SK-N-SH treated with all-trans-retinoic acid at 6 μM for 48 hours (cell line): ENCODE results near the gene NPAS3.

Source experiments
- ARNTL ChIP-seq: fragments of 450-650 bp; formaldehyde crosslinking; IDR thresholded peaks from 2 replicates; pipeline ENCODE4 v1.5.0; 2020; ENCODE audit warnings: low read depth, mild to moderate bottlenecking, moderate library complexity, borderline replicate concordance
- BACH2 ChIP-seq: fragments of 250-450 bp; sonication (Bioruptor Pico); IDR thresholded peaks from 2 replicates; pipeline ENCODE4 v1.9.0; 2021; ENCODE audit warnings: mild to moderate bottlenecking, borderline replicate concordance
- OSR1 ChIP-seq: fragments of 250-450 bp; sonication (Bioruptor Pico); IDR thresholded peaks from 2 replicates; pipeline ENCODE4 v1.8.0; 2022; ENCODE audit warnings: moderate library complexity, mild to moderate bottlenecking, inconsistent platforms
- RARB ChIP-seq: fragments of 250-450 bp; sonication (Bioruptor Pico); IDR thresholded peaks from 2 replicates; pipeline ENCODE4 v1.8.0; 2021; ENCODE audit warnings: mild to moderate bottlenecking, moderate library complexity
- TCF4 ChIP-seq: fragments of 250-450 bp; sonication (Bioruptor Pico); IDR thresholded peaks from 2 replicates; pipeline ENCODE4 v1.8.0; 2021; ENCODE audit warnings: mild to moderate bottlenecking, moderate library complexity, borderline replicate concordance
- TOX ChIP-seq: fragments of 250-450 bp; sonication (Bioruptor Pico); IDR thresholded peaks from 2 replicates; pipeline ENCODE4 v1.8.0; 2021; ENCODE audit warnings: mild to moderate bottlenecking, moderate library complexity, borderline replicate concordance
- ZFP3 ChIP-seq: fragments of 250-450 bp; sonication (Bioruptor Pico); IDR thresholded peaks from 2 replicates; pipeline ENCODE4 v1.5.0; 2020; ENCODE audit warnings: mild to moderate bottlenecking, moderate library complexity
- ZFP30 ChIP-seq: fragments of 450-650 bp; formaldehyde crosslinking; IDR thresholded peaks from 2 replicates; pipeline ENCODE4 v1.5.0; 2022; ENCODE audit warnings: mild to moderate bottlenecking, moderate library complexity
- TF ChIP-seq, protein P1 (sequence below): fragments of 250-450 bp; sonication (Bioruptor Pico); IDR thresholded peaks from 2 replicates; pipeline ENCODE4 v1.5.1; 2020; ENCODE audit warnings: low read depth, mild to moderate bottlenecking, moderate library complexity
- TF ChIP-seq, protein P2 (sequence below): fragments of 250-450 bp; sonication (Bioruptor Pico); IDR thresholded peaks from 2 replicates; pipeline ENCODE4 v1.5.1; 2021; ENCODE audit warnings: mild to moderate bottlenecking, moderate library complexity
- TF ChIP-seq, protein P3 (sequence below): fragments of 250-450 bp; sonication (Bioruptor Pico); IDR thresholded peaks from 2 replicates; pipeline ENCODE4 v1.8.0; 2020; ENCODE audit warnings: mild to moderate bottlenecking, moderate library complexity, borderline replicate concordance
- TF ChIP-seq, protein P4 (sequence below): fragments of 250-450 bp; sonication (Bioruptor Pico); IDR thresholded peaks from 2 replicates; pipeline ENCODE4 v1.5.0; 2020; ENCODE audit warnings: mild to moderate bottlenecking, moderate library complexity

DNA sequence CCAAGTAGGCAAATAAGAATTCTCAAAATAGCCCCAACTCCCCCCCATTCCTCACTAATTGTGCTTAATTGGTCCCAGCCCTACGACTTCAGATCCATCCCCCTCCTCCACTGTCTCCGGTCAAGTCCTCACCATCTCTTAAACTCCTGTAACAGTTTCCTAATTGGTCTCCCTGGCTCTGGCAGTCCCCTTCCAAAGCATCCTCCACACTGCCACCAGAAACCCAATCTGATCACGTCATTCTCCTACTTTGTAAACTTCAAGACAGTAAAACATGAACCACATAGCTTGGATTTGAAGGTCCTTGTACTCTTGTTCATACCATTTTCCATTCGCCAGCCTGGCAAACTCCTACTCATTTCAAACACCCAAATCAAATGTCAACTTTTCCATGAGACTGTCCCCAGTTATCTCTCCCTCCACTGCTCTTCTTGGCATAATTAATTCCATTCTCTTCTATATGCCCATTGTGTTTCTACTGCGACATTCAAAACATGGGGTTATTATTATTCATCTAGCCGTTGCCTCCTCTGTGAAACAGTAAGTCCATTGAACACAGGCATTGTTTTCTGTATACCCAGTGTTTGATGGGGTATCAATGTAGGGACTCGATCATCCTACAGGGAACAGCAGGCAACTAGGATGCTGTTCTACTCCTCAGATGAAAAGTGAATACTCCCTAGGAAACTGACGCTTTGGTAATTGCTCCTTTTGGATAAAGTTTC lies 907.6 kb downstream of the NPAS3 start:
- TF ChIP-seq, protein P1, sequence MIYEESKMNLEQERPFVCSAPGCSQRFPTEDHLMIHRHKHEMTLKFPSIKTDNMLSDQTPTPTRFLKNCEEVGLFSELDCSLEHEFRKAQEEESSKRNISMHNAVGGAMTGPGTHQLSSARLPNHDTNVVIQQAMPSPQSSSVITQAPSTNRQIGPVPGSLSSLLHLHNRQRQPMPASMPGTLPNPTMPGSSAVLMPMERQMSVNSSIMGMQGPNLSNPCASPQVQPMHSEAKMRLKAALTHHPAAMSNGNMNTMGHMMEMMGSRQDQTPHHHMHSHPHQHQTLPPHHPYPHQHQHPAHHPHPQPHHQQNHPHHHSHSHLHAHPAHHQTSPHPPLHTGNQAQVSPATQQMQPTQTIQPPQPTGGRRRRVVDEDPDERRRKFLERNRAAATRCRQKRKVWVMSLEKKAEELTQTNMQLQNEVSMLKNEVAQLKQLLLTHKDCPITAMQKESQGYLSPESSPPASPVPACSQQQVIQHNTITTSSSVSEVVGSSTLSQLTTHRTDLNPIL (CRISPR knock-in tag): no peak
- TF ChIP-seq, protein P2, sequence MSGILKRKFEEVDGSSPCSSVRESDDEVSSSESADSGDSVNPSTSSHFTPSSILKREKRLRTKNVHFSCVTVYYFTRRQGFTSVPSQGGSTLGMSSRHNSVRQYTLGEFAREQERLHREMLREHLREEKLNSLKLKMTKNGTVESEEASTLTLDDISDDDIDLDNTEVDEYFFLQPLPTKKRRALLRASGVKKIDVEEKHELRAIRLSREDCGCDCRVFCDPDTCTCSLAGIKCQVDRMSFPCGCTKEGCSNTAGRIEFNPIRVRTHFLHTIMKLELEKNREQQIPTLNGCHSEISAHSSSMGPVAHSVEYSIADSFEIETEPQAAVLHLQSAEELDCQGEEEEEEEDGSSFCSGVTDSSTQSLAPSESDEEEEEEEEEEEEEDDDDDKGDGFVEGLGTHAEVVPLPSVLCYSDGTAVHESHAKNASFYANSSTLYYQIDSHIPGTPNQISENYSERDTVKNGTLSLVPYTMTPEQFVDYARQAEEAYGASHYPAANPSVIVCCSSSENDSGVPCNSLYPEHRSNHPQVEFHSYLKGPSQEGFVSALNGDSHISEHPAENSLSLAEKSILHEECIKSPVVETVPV (CRISPR knock-in tag): no peak
- TF ChIP-seq, protein P3, sequence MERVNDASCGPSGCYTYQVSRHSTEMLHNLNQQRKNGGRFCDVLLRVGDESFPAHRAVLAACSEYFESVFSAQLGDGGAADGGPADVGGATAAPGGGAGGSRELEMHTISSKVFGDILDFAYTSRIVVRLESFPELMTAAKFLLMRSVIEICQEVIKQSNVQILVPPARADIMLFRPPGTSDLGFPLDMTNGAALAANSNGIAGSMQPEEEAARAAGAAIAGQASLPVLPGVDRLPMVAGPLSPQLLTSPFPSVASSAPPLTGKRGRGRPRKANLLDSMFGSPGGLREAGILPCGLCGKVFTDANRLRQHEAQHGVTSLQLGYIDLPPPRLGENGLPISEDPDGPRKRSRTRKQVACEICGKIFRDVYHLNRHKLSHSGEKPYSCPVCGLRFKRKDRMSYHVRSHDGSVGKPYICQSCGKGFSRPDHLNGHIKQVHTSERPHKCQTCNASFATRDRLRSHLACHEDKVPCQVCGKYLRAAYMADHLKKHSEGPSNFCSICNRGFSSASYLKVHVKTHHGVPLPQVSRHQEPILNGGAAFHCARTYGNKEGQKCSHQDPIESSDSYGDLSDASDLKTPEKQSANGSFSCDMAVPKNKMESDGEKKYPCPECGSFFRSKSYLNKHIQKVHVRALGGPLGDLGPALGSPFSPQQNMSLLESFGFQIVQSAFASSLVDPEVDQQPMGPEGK (CRISPR knock-in tag): no peak
- TF ChIP-seq ZFP30 (CRISPR knock-in tag) (no peak), OSR1 (no peak), ZFP3 (CRISPR knock-in tag) (no peak), ARNTL (CRISPR knock-in tag) (no peak), TOX (CRISPR knock-in tag) (no peak), BACH2 (CRISPR knock-in tag) (no peak), TCF4 (no peak), RARB (CRISPR knock-in tag) (no peak)
- TF ChIP-seq, protein P4, sequence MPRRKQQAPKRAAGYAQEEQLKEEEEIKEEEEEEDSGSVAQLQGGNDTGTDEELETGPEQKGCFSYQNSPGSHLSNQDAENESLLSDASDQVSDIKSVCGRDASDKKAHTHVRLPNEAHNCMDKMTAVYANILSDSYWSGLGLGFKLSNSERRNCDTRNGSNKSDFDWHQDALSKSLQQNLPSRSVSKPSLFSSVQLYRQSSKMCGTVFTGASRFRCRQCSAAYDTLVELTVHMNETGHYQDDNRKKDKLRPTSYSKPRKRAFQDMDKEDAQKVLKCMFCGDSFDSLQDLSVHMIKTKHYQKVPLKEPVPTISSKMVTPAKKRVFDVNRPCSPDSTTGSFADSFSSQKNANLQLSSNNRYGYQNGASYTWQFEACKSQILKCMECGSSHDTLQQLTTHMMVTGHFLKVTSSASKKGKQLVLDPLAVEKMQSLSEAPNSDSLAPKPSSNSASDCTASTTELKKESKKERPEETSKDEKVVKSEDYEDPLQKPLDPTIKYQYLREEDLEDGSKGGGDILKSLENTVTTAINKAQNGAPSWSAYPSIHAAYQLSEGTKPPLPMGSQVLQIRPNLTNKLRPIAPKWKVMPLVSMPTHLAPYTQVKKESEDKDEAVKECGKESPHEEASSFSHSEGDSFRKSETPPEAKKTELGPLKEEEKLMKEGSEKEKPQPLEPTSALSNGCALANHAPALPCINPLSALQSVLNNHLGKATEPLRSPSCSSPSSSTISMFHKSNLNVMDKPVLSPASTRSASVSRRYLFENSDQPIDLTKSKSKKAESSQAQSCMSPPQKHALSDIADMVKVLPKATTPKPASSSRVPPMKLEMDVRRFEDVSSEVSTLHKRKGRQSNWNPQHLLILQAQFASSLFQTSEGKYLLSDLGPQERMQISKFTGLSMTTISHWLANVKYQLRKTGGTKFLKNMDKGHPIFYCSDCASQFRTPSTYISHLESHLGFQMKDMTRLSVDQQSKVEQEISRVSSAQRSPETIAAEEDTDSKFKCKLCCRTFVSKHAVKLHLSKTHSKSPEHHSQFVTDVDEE (CRISPR knock-in tag): no peak
